ENCODE results near the gene NHLRC2. TPM values are rescaled to one million over a fixed set of nuclear protein-coding genes. Genes with fewer than 3 reads are reported as not detected.

Gene NHLRC2
- polyA plus RNA-seq, 3 donors, result 2.8 to 6.9 (median 5.3) TPM

DNA sequence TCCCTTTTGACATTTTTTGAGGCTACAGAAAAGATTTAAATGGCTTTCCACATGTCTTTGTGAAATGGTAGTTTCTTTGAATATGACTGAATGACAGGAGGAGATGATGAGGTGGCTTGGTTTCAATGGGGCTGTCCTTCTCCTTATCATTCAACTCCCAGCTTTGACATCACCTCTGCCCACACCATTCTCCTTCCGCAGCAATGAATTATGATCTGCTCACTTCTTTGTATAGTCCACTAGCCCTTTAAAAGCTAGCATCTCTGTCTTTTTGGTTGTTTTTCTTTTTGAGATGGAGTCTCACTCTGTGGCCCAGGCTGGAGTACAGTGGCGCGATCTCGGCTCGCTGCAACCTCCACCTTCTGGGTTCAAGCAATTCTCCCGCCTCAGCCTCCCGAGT is 32.3 kb upstream of the NHLRC2 start:
- Histone ChIP-seq H2AFZ (ENCODE audit: insufficient read depth, low read depth, low read length, poor library complexity, severe bottlenecking) (no peak overlapping the region), H3K9ac (ENCODE audit: insufficient read depth, low read length, poor library complexity, severe bottlenecking) (no peak overlapping the region), H3K36me3 (replicated peaks in 1 of 2; ENCODE audit: control insufficient read depth in 1 of 2, insufficient read depth in 2 of 2, low read length in 2 of 2) (no peaks in the 10 kb centered on the region), H3K4me1 (ENCODE audit: control insufficient read depth in 1 of 2, insufficient read depth in 2 of 2, low read length in 2 of 2) (no peaks in the 10 kb centered on the region), H3K27me3 (ENCODE audit: control insufficient read depth in 2 of 2, insufficient read depth in 2 of 2, low read length in 2 of 2) (no peaks in the 10 kb centered on the region), H3K79me2 (ENCODE audit: insufficient read depth, low read length) (no peaks in the 10 kb centered on the region), H4K20me1 (ENCODE audit: insufficient read depth, low read length) (no peaks in the 10 kb centered on the region), H3K27ac (ENCODE audit: low read depth in 1 of 2, low read length in 2 of 2) (no peak overlapping the region), H3K9me3 (replicated peaks in 1 of 2; ENCODE audit: control insufficient read depth in 1 of 2, insufficient read depth in 1 of 2, low read length in 2 of 2) (no peaks in the 10 kb centered on the region), H3K4me2 (replicated peaks; ENCODE audit: extremely low read depth, low read length, poor library complexity, severe bottlenecking) (no peak overlapping the region), H3K4me3 (replicated peaks in 1 of 3; ENCODE audit: low read depth in 2 of 3, low read length in 3 of 3) (no peak overlapping the region)
- DNase-seq, result no peak
- Mint-ChIP-seq H3K36me3 (no peaks in the 10 kb centered on the region), H3K4me3 (no peak overlapping the region), H3K27ac (no peak overlapping the region), H3K9me3 (peaks cover 0 to 3% (median 0%) of the 10 kb centered on the region in 7 donors), H3K27me3 (ENCODE audit: low read depth in 3 of 3) (peaks cover 0 to 2% (median 0%) of the 10 kb centered on the region in 3 donors), H3K4me1 (no peaks in the 10 kb centered on the region)
- TF ChIP-seq, protein P1, sequence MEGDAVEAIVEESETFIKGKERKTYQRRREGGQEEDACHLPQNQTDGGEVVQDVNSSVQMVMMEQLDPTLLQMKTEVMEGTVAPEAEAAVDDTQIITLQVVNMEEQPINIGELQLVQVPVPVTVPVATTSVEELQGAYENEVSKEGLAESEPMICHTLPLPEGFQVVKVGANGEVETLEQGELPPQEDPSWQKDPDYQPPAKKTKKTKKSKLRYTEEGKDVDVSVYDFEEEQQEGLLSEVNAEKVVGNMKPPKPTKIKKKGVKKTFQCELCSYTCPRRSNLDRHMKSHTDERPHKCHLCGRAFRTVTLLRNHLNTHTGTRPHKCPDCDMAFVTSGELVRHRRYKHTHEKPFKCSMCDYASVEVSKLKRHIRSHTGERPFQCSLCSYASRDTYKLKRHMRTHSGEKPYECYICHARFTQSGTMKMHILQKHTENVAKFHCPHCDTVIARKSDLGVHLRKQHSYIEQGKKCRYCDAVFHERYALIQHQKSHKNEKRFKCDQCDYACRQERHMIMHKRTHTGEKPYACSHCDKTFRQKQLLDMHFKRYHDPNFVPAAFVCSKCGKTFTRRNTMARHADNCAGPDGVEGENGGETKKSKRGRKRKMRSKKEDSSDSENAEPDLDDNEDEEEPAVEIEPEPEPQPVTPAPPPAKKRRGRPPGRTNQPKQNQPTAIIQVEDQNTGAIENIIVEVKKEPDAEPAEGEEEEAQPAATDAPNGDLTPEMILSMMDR (IDR thresholded peaks at IDR 0.05), result no peak
- no CpG with 5 or more reads among the region's 7 CpGs for WGBS (ENCODE audit: insufficient coverage)
- intact Hi-C loops (cut with micrococcal nuclease), result no loop called here

DNA sequence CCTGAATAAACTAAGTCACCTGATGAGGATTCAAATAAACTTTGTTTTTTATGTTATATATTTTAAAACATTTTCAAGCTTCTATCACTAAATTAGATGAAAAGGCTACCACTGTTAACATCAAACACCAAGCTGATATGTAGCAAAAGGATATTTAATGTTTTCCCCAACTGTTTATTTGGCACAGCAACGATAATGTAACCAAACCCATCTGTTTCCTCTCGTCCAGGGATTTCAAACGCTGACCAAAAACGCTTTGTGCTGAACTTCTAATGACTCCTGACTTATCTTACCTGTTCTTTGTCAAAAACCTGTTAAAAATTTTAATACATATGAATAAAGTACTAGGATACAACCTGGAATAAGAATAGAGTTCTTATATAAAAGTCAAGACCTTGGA is 31.1 kb upstream of the NHLRC2 start:
- Histone ChIP-seq H3K9ac (ENCODE audit: insufficient read depth, low read length, poor library complexity, severe bottlenecking) (no peak overlapping the region), H3K4me2 (replicated peaks; ENCODE audit: extremely low read depth, low read length, poor library complexity, severe bottlenecking) (no peak overlapping the region), H3K36me3 (replicated peaks in 1 of 2; ENCODE audit: control insufficient read depth in 1 of 2, insufficient read depth in 2 of 2, low read length in 2 of 2) (no peaks in the 10 kb centered on the region), H3K79me2 (ENCODE audit: insufficient read depth, low read length) (no peaks in the 10 kb centered on the region), H4K20me1 (ENCODE audit: insufficient read depth, low read length) (no peaks in the 10 kb centered on the region), H3K27me3 (ENCODE audit: control insufficient read depth in 2 of 2, insufficient read depth in 2 of 2, low read length in 2 of 2) (no peaks in the 10 kb centered on the region), H3K4me3 (replicated peaks in 1 of 3; ENCODE audit: low read depth in 2 of 3, low read length in 3 of 3) (no peak overlapping the region), H3K9me3 (replicated peaks in 1 of 2; ENCODE audit: control insufficient read depth in 1 of 2, insufficient read depth in 1 of 2, low read length in 2 of 2) (no peaks in the 10 kb centered on the region), H2AFZ (ENCODE audit: insufficient read depth, low read depth, low read length, poor library complexity, severe bottlenecking) (no peak overlapping the region), H3K27ac (ENCODE audit: low read depth in 1 of 2, low read length in 2 of 2) (no peak overlapping the region), H3K4me1 (ENCODE audit: control insufficient read depth in 1 of 2, insufficient read depth in 2 of 2, low read length in 2 of 2) (no peaks in the 10 kb centered on the region)
- TF ChIP-seq, protein P1 (IDR thresholded peaks at IDR 0.05), result no peak
- WGBS (ENCODE audit: insufficient coverage), result no CpG with 5 or more reads among the region's 4 CpGs
- Mint-ChIP-seq H3K4me1 (no peaks in the 10 kb centered on the region), H3K36me3 (no peaks in the 10 kb centered on the region), H3K9me3 (peaks cover 0 to 3% (median 0%) of the 10 kb centered on the region in 7 donors), H3K27me3 (ENCODE audit: low read depth in 3 of 3) (peaks cover 0 to 2% (median 0%) of the 10 kb centered on the region in 3 donors), H3K4me3 (no peak overlapping the region), H3K27ac (no peak overlapping the region)
- DNase-seq, result no peak
- intact Hi-C loops (cut with micrococcal nuclease), result no loop called here

All from CD14-positive monocyte (primary cell).